GM23338 (cell line): ENCODE results near the gene NPC1. TPM values are rescaled to one million over a fixed set of nuclear protein-coding genes. Genes with fewer than 3 reads are reported as not detected.

ENCODE experiments used
- ATAC-seq: fragments of 200-7000 bp; cut with Tn5 transposase; 3 replicates; pipeline ENCODE4 v1.9.1; 2020
- DNase-seq: peaks from one replicate; pipeline ENCODE4 v3.0.0-alpha.2; 2015; ENCODE audit warnings: low spot score
- H2AFZ ChIP-seq: fragments of 200-600 bp; sonication (generic); 2 replicates; pipeline ENCODE4 v1.8.0; 2016; ENCODE audit warnings: antibody characterized with exemption, mild to moderate bottlenecking, moderate library complexity
- H3F3A ChIP-seq: fragments of 200-600 bp; sonication (generic); replicated peaks from 2 replicates; pipeline ENCODE4 v1.8.0; 2017; ENCODE audit warnings: antibody characterized with exemption, mixed run types, low read depth
- H3K27ac ChIP-seq: fragments of 200-600 bp; sonication (generic); 2 replicates; pipeline ENCODE4 v1.6.1; 2016; ENCODE audit warnings: low read depth
- H3K27me3 ChIP-seq: fragments of 200-600 bp; sonication (generic); 2 replicates; pipeline ENCODE4 v1.8.0; 2016; ENCODE audit warnings: mild to moderate bottlenecking, mixed run types, moderate library complexity; ENCODE audit not compliant: insufficient read depth
- H3K36me3 ChIP-seq: fragments of 200-600 bp; sonication (generic); 2 replicates; pipeline ENCODE4 v1.8.0; 2016; ENCODE audit warnings: mild to moderate bottlenecking; ENCODE audit not compliant: insufficient read depth
- H3K4me1 ChIP-seq: fragments of 200-600 bp; sonication (generic); 2 replicates; pipeline ENCODE4 v1.8.0; 2016; ENCODE audit warnings: mild to moderate bottlenecking, moderate library complexity; ENCODE audit not compliant: insufficient read depth
- H3K4me2 ChIP-seq: fragments of 200-600 bp; sonication (generic); 2 replicates; pipeline ENCODE4 v1.7.1; 2017; ENCODE audit warnings: mixed run types
- H3K4me3 ChIP-seq: fragments of 200-600 bp; sonication (generic); 2 replicates; pipeline ENCODE4 v1.6.1; 2016; ENCODE audit warnings: mixed run types
- H3K79me2 ChIP-seq: fragments of 200-600 bp; sonication (generic); replicated peaks from 2 replicates; pipeline ENCODE4 v1.8.0; 2017; ENCODE audit warnings: mild to moderate bottlenecking; ENCODE audit not compliant: insufficient read depth
- H3K9me2 ChIP-seq: fragments of 200-600 bp; sonication (generic); 2 replicates; pipeline ENCODE4 v1.8.0; 2017; ENCODE audit not compliant: insufficient read depth
- H4K20me1 ChIP-seq: fragments of 200-600 bp; sonication (generic); replicated peaks from 2 replicates; pipeline ENCODE4 v1.8.0; 2017; ENCODE audit warnings: mild to moderate bottlenecking; ENCODE audit not compliant: insufficient read depth
- H3K27ac Mint-ChIP-seq: 2 replicates; pipeline ENCODE4 v1.8.0; 2020; ENCODE audit warnings: inconsistent platforms, mild to moderate bottlenecking, moderate library complexity, mixed read lengths
- H3K27me3 Mint-ChIP-seq: 3 replicates; pipeline ENCODE4 v1.8.0; 2022; ENCODE audit warnings: low read depth, mild to moderate bottlenecking, moderate library complexity, mixed read lengths, inconsistent platforms; ENCODE audit not compliant: insufficient read depth, poor library complexity
- H3K36me3 Mint-ChIP-seq: 3 replicates; pipeline ENCODE4 v1.8.0; 2021; ENCODE audit warnings: low read depth, mild to moderate bottlenecking, inconsistent platforms, moderate library complexity, mixed read lengths
- H3K4me1 Mint-ChIP-seq: 3 replicates; pipeline ENCODE4 v1.8.0; 2020; ENCODE audit warnings: mild to moderate bottlenecking, inconsistent platforms, mixed read lengths
- H3K4me3 Mint-ChIP-seq: 3 replicates; pipeline ENCODE4 v1.8.0; 2021; ENCODE audit warnings: moderate library complexity, mild to moderate bottlenecking, inconsistent platforms, mixed read lengths
- H3K9me3 Mint-ChIP-seq: 3 replicates; pipeline ENCODE4 v1.8.0; 2020; ENCODE audit warnings: moderate library complexity, mild to moderate bottlenecking, inconsistent platforms, mixed read lengths
- CREB1 ChIP-seq: fragments of 250-450 bp; sonication (Bioruptor Pico); IDR thresholded peaks from 2 replicates; pipeline ENCODE4 v1.5.0; 2020; ENCODE audit warnings: low read depth, mild to moderate bottlenecking, moderate library complexity
- CTCF ChIP-seq, 2 experiments: fragments of 200-600 bp in 1 of 2; sonication (generic) in 1 of 2; conservative IDR thresholded peaks; 2 replicates each; pipeline versions ENCODE4 v1.5.1 to v1.6.1; 2016 to 2017; ENCODE audit warnings: antibody characterized with exemption in 2 of 2, low read depth in 2 of 2, mild to moderate bottlenecking in 2 of 2, moderate library complexity in 1 of 2
- ETS1 ChIP-seq: IDR thresholded peaks from 2 replicates; pipeline ENCODE4 v1.6.1; 2016; ENCODE audit warnings: antibody characterized with exemption
- EZH2 ChIP-seq: fragments of 200-600 bp; sonication (generic); IDR thresholded peaks from one replicate; pipeline ENCODE4 v1.8.0; 2017; ENCODE audit warnings: antibody characterized with exemption, mild to moderate bottlenecking, low read depth; ENCODE audit not compliant: unreplicated experiment
- EZH2phosphoT487 ChIP-seq: fragments of 200-600 bp; sonication (generic); IDR thresholded peaks from one replicate; pipeline ENCODE4 v1.8.1; 2018; ENCODE audit warnings: antibody characterized with exemption; ENCODE audit not compliant: unreplicated experiment
- JUNB ChIP-seq: IDR thresholded peaks from one replicate; pipeline ENCODE4 v1.6.1; 2016; ENCODE audit warnings: antibody characterized with exemption; ENCODE audit not compliant: unreplicated experiment
- NANOG ChIP-seq: IDR thresholded peaks from 2 replicates; pipeline ENCODE4 v1.6.1; 2016; ENCODE audit warnings: antibody characterized with exemption, borderline replicate concordance
- POLR2AphosphoS5 ChIP-seq: IDR thresholded peaks from 2 replicates; pipeline ENCODE4 v1.6.1; 2016; ENCODE audit warnings: antibody characterized with exemption, low read depth
- REST ChIP-seq: IDR thresholded peaks from one replicate; pipeline ENCODE4 v1.6.1; 2018; ENCODE audit warnings: antibody characterized with exemption; ENCODE audit not compliant: unreplicated experiment
- STAT1 ChIP-seq: IDR thresholded peaks from one replicate; pipeline ENCODE4 v1.6.1; 2016; ENCODE audit warnings: antibody characterized with exemption; ENCODE audit not compliant: unreplicated experiment
- ZNF114 ChIP-seq: fragments of 250-450 bp; sonication (Bioruptor Pico); IDR thresholded peaks from 2 replicates; pipeline ENCODE4 v1.5.0; 2020; ENCODE audit warnings: mild to moderate bottlenecking, moderate library complexity
- ZNF331 ChIP-seq: fragments of 250-450 bp; sonication (Bioruptor Pico); IDR thresholded peaks from 2 replicates; pipeline ENCODE4 v1.5.0; 2020; ENCODE audit warnings: low read depth, mild to moderate bottlenecking, moderate library complexity
- ZNF462 ChIP-seq: fragments of 250-450 bp; sonication (Bioruptor Pico); IDR thresholded peaks from 2 replicates; pipeline ENCODE4 v1.5.0; 2020; ENCODE audit warnings: mild to moderate bottlenecking, moderate library complexity
- polyA plus RNA-seq: library from polyadenylated mRNA; unstranded; fragments of >200 nt; fragmentation: Nextera tagmentation; extraction: Ambion mirVana; gene quantifications from 2 replicates; pipeline ENCODE4 v1.2.1, GENCODE V29; 2016
- total RNA-seq: library from RNA; depleted of rRNA; stranded (reverse); fragments of >200 nt; shearing (Covaris generic); gene quantifications from 2 replicates; pipeline ENCODE4 v1.2.3, GENCODE V29; 2014

Gene NPC1
- total and polyA plus RNA-seq, 2 experiments from 2014 or later = 18.4 to 45.1 TPM

- TF ChIP-seq REST (no peak), EZH2 (no peak), EZH2phosphoT487 (no peak)
These were observed 45.4 kb downstream of the NPC1 start (continued) for GRCh38 chr18:23540867-23541266.

GRCh38 chr18:23539911-23540525 lies 46.3 kb downstream of the NPC1 start:
- no peak for ATAC-seq
- no peak overlapping the region for H3K4me3 Mint-ChIP-seq
- no peak overlapping the region for H3K4me3 ChIP-seq
- H3K9me2 ChIP-seq = no peaks in the 10 kb centered on the region
- DNase-seq = no peak
- H4K20me1 ChIP-seq = peaks cover 8% of the 10 kb centered on the region; the same call in 1 of the 2 replicates
- H2AFZ ChIP-seq = no peak overlapping the region
- no peaks in the 10 kb centered on the region for H3K9me3 Mint-ChIP-seq
- H3K27me3 ChIP-seq = no peaks in the 10 kb centered on the region
- no peak overlapping the region for H3K27ac Mint-ChIP-seq
- peaks cover 78% of the 10 kb centered on the region for H3K36me3 Mint-ChIP-seq
- H3K4me2 ChIP-seq = no peak overlapping the region
- H3K4me1 Mint-ChIP-seq = no peaks in the 10 kb centered on the region
- H3K27me3 Mint-ChIP-seq = no peaks in the 10 kb centered on the region
- H3K36me3 ChIP-seq = peaks cover 74% of the 10 kb centered on the region
- H3K79me2 ChIP-seq = no peaks in the 10 kb centered on the region
- H3K4me1 ChIP-seq = no peaks in the 10 kb centered on the region
- no peaks in the 10 kb centered on the region for H3F3A ChIP-seq
- no peak overlapping the region for H3K27ac ChIP-seq
- TF ChIP-seq POLR2AphosphoS5 (no peak), STAT1 (no peak), JUNB (no peak), ZNF462 (no peak), EZH2 (no peak), ZNF114 (no peak), CREB1 (no peak), NANOG (no peak), EZH2phosphoT487 (no peak), CTCF (conservative IDR thresholded peaks at IDR 0.05; ENCODE audit: low read depth in 2 of 2) (no peak), ETS1 (no peak), ZNF331 (CRISPR knock-in tag) (no peak)
